WTC11 (cell line): ENCODE results near the gene MADCAM1. TPM values are rescaled to one million over a fixed set of nuclear protein-coding genes. Genes with fewer than 3 reads are reported as not detected.

Experiments used
- ATAC-seq: fragments of 200-7000 bp; cut with Tn5 transposase; 2 replicates; pipeline ENCODE4 v1.10.0; 2021; ENCODE audit warnings: mild to moderate bottlenecking, moderate library complexity
- CTCF ChIA-PET: fragments of 300-600 bp; sonication (Branson Sonifier 250); formaldehyde crosslinking; loops from one replicate; lab custom pipeline; 2021; ENCODE audit warnings: antibody characterized with exemption; lab: Charles Lee
- POLR2A ChIA-PET: fragments of 350-600 bp; sonication (Branson Sonifier 250); formaldehyde crosslinking; loops from one replicate; lab custom pipeline; 2021; ENCODE audit warnings: antibody characterized with exemption; lab: Charles Lee
- DNase-seq: peaks from one replicate; pipeline ENCODE4 v3.0.0; 2021; ENCODE audit warnings: low spot score
- H3K27ac Mint-ChIP-seq: 2 replicates; pipeline ENCODE4 v1.8.0; 2021; ENCODE audit warnings: mixed read lengths
- H3K27me3 Mint-ChIP-seq: 2 replicates; pipeline ENCODE4 v1.8.0; 2021; ENCODE audit warnings: low read depth, mild to moderate bottlenecking, moderate library complexity, mixed read lengths
- H3K36me3 Mint-ChIP-seq: 2 replicates; pipeline ENCODE4 v1.8.0; 2021; ENCODE audit warnings: mixed read lengths
- H3K4me1 Mint-ChIP-seq: 2 replicates; pipeline ENCODE4 v1.8.0; 2022; ENCODE audit warnings: mixed read lengths
- H3K4me3 Mint-ChIP-seq: 2 replicates; pipeline ENCODE4 v1.8.0; 2021; ENCODE audit warnings: mild to moderate bottlenecking, moderate library complexity, mixed read lengths
- H3K9me3 Mint-ChIP-seq: 2 replicates; pipeline ENCODE4 v1.8.0; 2021; ENCODE audit warnings: mixed read lengths
- ATF1 ChIP-seq: sonication (generic); formaldehyde crosslinking; IDR thresholded peaks from 2 replicates; pipeline ENCODE4 v1.8.1; 2023; ENCODE audit warnings: mild to moderate bottlenecking, moderate library complexity, missing genetic modification reagents
- CREM ChIP-seq: sonication (generic); formaldehyde crosslinking; IDR thresholded peaks from 2 replicates; pipeline ENCODE4 v1.8.1; 2022; ENCODE audit warnings: mild to moderate bottlenecking, missing genetic modification reagents, moderate library complexity
- GABPB1 ChIP-seq: sonication (generic); formaldehyde crosslinking; IDR thresholded peaks from 2 replicates; pipeline ENCODE4 v1.8.1; 2023; ENCODE audit warnings: mild to moderate bottlenecking, missing genetic modification reagents
- GRHL2 ChIP-seq: fragments of 250-450 bp; sonication (Bioruptor Pico); IDR thresholded peaks from 2 replicates; pipeline ENCODE4 v1.8.0; 2022; ENCODE audit warnings: mild to moderate bottlenecking, moderate library complexity; ENCODE audit not compliant: insufficient replicate concordance, severe bottlenecking
- JAZF1 ChIP-seq: fragments of 250-450 bp; sonication (Bioruptor Pico); IDR thresholded peaks from 2 replicates; pipeline ENCODE4 v1.9.0; 2021; ENCODE audit warnings: moderate library complexity, mild to moderate bottlenecking, inconsistent platforms
- JUN ChIP-seq: sonication (generic); formaldehyde crosslinking; IDR thresholded peaks from 2 replicates; pipeline ENCODE4 v1.8.0; 2023; ENCODE audit warnings: mild to moderate bottlenecking, missing genetic modification reagents
- MXD4 ChIP-seq: fragments of 250-450 bp; sonication (Bioruptor Pico); IDR thresholded peaks from 2 replicates; pipeline ENCODE4 v1.8.0; 2021; ENCODE audit warnings: mild to moderate bottlenecking, moderate library complexity, borderline replicate concordance
- NFE2L1 ChIP-seq: sonication (generic); formaldehyde crosslinking; IDR thresholded peaks from 2 replicates; pipeline ENCODE4 v1.8.1; 2023; ENCODE audit warnings: missing genetic modification reagents
- NFYB ChIP-seq: sonication (generic); formaldehyde crosslinking; conservative IDR thresholded peaks from 2 replicates; pipeline ENCODE4 v1.8.0; 2022; ENCODE audit warnings: low read depth, missing genetic modification reagents
- OVOL2 ChIP-seq: fragments of 250-450 bp; sonication (Bioruptor Pico); IDR thresholded peaks from 2 replicates; pipeline ENCODE4 v1.9.0; 2021; ENCODE audit warnings: mild to moderate bottlenecking, borderline replicate concordance
- RORB ChIP-seq: fragments of 250-450 bp; sonication (Bioruptor Pico); IDR thresholded peaks from 2 replicates; pipeline ENCODE4 v1.9.0; 2021; ENCODE audit warnings: mild to moderate bottlenecking
- STAT6 ChIP-seq: sonication (generic); formaldehyde crosslinking; conservative IDR thresholded peaks from 2 replicates; pipeline ENCODE4 v1.8.1; 2023; ENCODE audit warnings: mild to moderate bottlenecking, low read depth, missing genetic modification reagents, moderate library complexity
- ZNF219 ChIP-seq: sonication (generic); formaldehyde crosslinking; IDR thresholded peaks from 2 replicates; pipeline ENCODE4 v1.8.0; 2023; ENCODE audit warnings: missing genetic modification reagents, mild to moderate bottlenecking, borderline replicate concordance
- total RNA-seq: library from RNA; stranded (reverse); gene quantifications from 3 replicates; pipeline ENCODE4 v1.2.3, GENCODE V29; 2021
- TF ChIP-seq, protein P1 (sequence below): sonication (generic); formaldehyde crosslinking; IDR thresholded peaks from 2 replicates; pipeline ENCODE4 v1.8.1; 2023; ENCODE audit warnings: mild to moderate bottlenecking, missing genetic modification reagents, moderate library complexity
- TF ChIP-seq, protein P2 (sequence below): fragments of 250-450 bp; sonication (Bioruptor Pico); conservative IDR thresholded peaks from 2 replicates; pipeline ENCODE4 v1.9.0; 2021; ENCODE audit warnings: mild to moderate bottlenecking
- TF ChIP-seq, protein P3 (sequence below): sonication (generic); formaldehyde crosslinking; IDR thresholded peaks from 2 replicates; pipeline ENCODE4 v1.8.1; 2023; ENCODE audit warnings: mild to moderate bottlenecking, moderate library complexity, missing genetic modification reagents

MADCAM1 gene
- total RNA-seq, 1 experiment from 2014 or later = 4.7 TPM

DNA sequence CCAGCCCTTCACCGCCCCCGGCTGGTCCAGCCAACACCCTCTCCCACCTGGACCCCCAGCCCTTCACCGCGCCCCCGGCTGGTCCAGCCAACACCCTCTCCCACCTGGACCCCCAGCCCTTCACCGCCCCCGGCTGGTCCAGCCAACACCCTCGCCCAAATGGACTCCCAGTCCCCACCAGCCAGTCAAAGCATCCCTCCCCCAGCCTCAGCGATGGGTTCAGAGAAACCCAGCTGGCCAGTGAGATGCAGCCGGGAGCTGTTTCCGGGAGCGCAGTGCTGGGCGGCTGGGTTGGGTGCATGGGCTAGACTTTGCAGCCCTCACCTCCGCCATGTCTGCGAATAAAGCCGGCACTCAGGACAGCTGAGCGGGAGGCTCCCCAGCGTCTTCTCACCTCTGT lies 28.7 kb downstream of the MADCAM1 start (continued):
- TF ChIP-seq MXD4 (no peak), ATF1 (CRISPR knock-in tag) (no peak), RORB (CRISPR knock-in tag) (no peak), NFYB (CRISPR knock-in tag) (no peak), NFE2L1 (CRISPR knock-in tag) (no peak)
- TF ChIP-seq, protein P1, sequence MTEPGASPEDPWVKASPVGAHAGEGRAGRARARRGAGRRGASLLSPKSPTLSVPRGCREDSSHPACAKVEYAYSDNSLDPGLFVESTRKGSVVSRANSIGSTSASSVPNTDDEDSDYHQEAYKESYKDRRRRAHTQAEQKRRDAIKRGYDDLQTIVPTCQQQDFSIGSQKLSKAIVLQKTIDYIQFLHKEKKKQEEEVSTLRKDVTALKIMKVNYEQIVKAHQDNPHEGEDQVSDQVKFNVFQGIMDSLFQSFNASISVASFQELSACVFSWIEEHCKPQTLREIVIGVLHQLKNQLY = no peak
- TF ChIP-seq, protein P2, sequence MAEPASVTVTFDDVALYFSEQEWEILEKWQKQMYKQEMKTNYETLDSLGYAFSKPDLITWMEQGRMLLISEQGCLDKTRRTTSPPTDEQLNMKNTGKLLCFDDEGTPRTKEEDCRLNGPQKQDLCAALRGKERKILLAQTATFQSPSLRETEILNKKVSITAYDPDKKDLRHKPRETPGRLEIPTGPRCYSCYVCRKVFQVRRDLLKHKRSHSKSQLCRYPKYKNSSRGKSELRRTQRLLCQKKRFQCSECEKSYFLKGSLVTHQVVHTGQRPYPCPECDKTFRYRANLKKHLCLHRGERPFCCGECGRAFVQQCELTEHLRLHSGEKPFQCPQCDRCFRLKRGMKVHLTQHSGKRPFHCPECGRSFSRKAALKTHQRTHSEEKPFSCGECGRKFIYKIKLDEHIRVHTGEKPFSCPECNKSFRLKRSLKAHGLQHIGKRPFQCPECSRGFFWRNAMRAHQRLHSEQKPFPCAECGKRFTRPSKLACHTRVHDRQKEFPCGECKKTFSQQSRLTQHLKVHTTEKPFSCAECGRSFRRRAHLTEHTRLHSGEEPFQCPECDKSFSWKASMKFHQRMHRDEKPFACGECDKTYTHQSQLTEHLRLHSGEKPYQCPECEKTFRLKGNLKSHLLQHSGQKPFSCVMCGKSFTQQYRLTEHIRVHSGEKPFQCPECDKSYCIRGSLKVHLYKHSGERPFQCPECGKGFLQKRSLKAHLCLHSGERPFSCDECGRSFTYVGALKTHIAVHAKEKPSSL = no peak

DNA sequence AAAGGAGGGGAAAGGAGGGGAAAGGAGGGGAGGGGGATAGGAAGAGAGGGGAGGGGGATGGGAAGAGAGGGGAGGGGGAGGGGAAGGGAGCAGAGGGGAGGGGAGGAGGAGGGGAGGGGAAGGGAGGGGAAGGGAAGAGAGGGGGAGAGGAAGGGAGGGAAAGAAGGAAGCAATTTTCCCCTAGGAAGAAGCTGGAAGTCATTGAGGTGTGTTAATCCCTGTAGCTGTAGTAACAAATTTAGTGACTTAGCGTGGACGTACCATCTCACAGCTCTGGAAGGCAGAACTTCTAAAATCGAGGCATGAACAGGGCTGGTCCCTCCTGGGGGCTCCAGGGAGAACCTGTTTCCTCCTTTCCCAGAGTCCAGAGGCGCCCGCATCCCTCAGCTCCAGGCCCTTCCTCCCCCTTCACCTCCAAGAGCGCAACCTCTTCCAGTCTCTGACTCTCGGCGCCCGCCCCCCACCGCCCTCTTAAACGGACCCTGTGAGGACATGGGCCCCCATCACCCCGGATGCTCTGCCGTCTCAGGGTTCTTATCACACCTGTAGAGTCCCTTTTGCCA lies 29.7 kb downstream of the MADCAM1 start:
- no peak overlapping the region for H3K4me3 Mint-ChIP-seq
- H3K27me3 Mint-ChIP-seq = peaks cover 29% of the 10 kb centered on the region
- H3K4me1 Mint-ChIP-seq = peaks cover 8% of the 10 kb centered on the region
- CTCF ChIA-PET = interaction anchor here (0.9 to 3.5 kb wide), 5 partner anchors 15 to 142 kb away, joined by 3 to 16 read pairs (median 5); no protein-coding TSS in a partner anchor
- H3K36me3 Mint-ChIP-seq = peaks cover 6% of the 10 kb centered on the region
- no peak overlapping the region for H3K27ac Mint-ChIP-seq
- H3K9me3 Mint-ChIP-seq = peaks cover 7% of the 10 kb centered on the region
- DNase-seq (no peak), ATAC-seq (no peak)
- POLR2A ChIA-PET = no interaction called here
- TF ChIP-seq, protein P3, sequence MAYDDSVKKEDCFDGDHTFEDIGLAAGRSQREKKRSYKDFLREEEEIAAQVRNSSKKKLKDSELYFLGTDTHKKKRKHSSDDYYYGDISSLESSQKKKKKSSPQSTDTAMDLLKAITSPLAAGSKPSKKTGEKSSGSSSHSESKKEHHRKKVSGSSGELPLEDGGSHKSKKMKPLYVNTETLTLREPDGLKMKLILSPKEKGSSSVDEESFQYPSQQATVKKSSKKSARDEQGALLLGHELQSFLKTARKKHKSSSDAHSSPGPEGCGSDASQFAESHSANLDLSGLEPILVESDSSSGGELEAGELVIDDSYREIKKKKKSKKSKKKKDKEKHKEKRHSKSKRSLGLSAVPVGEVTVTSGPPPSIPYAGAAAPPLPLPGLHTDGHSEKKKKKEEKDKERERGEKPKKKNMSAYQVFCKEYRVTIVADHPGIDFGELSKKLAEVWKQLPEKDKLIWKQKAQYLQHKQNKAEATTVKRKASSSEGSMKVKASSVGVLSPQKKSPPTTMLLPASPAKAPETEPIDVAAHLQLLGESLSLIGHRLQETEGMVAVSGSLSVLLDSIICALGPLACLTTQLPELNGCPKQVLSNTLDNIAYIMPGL (CRISPR knock-in tag) = no peak
- TF ChIP-seq GABPB1 (CRISPR knock-in tag) = no peak
- TF ChIP-seq STAT6 = no peak
- no peak for TF ChIP-seq OVOL2 (CRISPR knock-in tag)
- no peak for TF ChIP-seq GRHL2 (CRISPR knock-in tag)
- TF ChIP-seq ZNF219 = no peak
- no peak for TF ChIP-seq CREM (CRISPR knock-in tag)
- TF ChIP-seq MXD4 = no peak
- no peak for TF ChIP-seq JUN (CRISPR knock-in tag)
- TF ChIP-seq JAZF1 (CRISPR knock-in tag) = no peak
